MM.1S (cell line): Measurements from ENCODE around the gene DSTN.

Experiments used
- DNase-seq: peaks from one replicate; pipeline ENCODE4 v3.0.0-alpha.2; 2015
- H2AFZ ChIP-seq: fragments of 300-600 bp; sonication (generic); 2 replicates; pipeline ENCODE4 v1.6.0; 2016; ENCODE audit warnings: antibody characterized with exemption, low read length
- H3F3A ChIP-seq: fragments of 300-600 bp; sonication (generic); 2 replicates; pipeline ENCODE4 v1.6.1; 2016; ENCODE audit warnings: mild to moderate bottlenecking, antibody characterized with exemption, low read length, moderate library complexity, mixed read lengths; ENCODE audit not compliant: insufficient read depth
- H3K27ac ChIP-seq: fragments of 300-600 bp; sonication (generic); 2 replicates; pipeline ENCODE4 v1.5.1; 2016; ENCODE audit warnings: mild to moderate bottlenecking, low read length
- H3K27me3 ChIP-seq: fragments of 300-600 bp; sonication (generic); replicated peaks from 2 replicates; pipeline ENCODE4 v1.6.0; 2016; ENCODE audit warnings: low read length; ENCODE audit not compliant: insufficient read depth
- H3K36me3 ChIP-seq: fragments of 300-600 bp; sonication (generic); replicated peaks from 2 replicates; pipeline ENCODE4 v1.6.1; 2016; ENCODE audit warnings: mild to moderate bottlenecking, low read length, mixed read lengths; ENCODE audit not compliant: insufficient read depth
- H3K4me1 ChIP-seq: fragments of 300-600 bp; sonication (generic); 2 replicates; pipeline ENCODE4 v1.6.1; 2016; ENCODE audit warnings: low read length, mixed read lengths
- H3K4me2 ChIP-seq: fragments of 300-600 bp; sonication (generic); 2 replicates; pipeline ENCODE4 v1.6.0; 2016; ENCODE audit warnings: low read depth, low read length
- H3K4me3 ChIP-seq: fragments of 300-600 bp; sonication (generic); 2 replicates; pipeline ENCODE4 v1.5.1; 2016; ENCODE audit warnings: low read length, mixed read lengths
- H3K79me2 ChIP-seq: fragments of 300-600 bp; sonication (generic); 2 replicates; pipeline ENCODE4 v1.6.1; 2016; ENCODE audit warnings: mixed run types, low read length, mixed read lengths
- H3K9ac ChIP-seq: fragments of 300-600 bp; sonication (generic); 2 replicates; pipeline ENCODE4 v1.6.1; 2016; ENCODE audit warnings: low read length, mixed read lengths
- H3K9me2 ChIP-seq: fragments of 300-600 bp; sonication (generic); replicated peaks from 2 replicates; pipeline ENCODE4 v1.6.1; 2016; ENCODE audit warnings: mild to moderate bottlenecking, low read length, mixed read lengths; ENCODE audit not compliant: insufficient read depth
- H3K9me3 ChIP-seq: fragments of 300-600 bp; sonication (generic); replicated peaks from 2 replicates; pipeline ENCODE4 v1.6.1; 2016; ENCODE audit warnings: mild to moderate bottlenecking, low read length, mixed read lengths; ENCODE audit not compliant: insufficient read depth
- H4K20me1 ChIP-seq: fragments of 300-600 bp; sonication (generic); 2 replicates; pipeline ENCODE4 v1.6.1; 2016; ENCODE audit warnings: mild to moderate bottlenecking, low read length, moderate library complexity, mixed read lengths; ENCODE audit not compliant: insufficient read depth
- CTCF ChIP-seq: fragments of 300-600 bp; sonication (generic); IDR thresholded peaks from 2 replicates; pipeline ENCODE4 v1.5.1; 2016; ENCODE audit warnings: antibody characterized with exemption, low read length, mixed read lengths
- EZH2 ChIP-seq: fragments of 300-600 bp; sonication (generic); optimal IDR thresholded peaks from 2 replicates; pipeline ENCODE3; 2017; ENCODE audit warnings: low read depth, mild to moderate bottlenecking, antibody characterized with exemption, low read length, mixed read lengths
- EZH2phosphoT487 ChIP-seq: fragments of 300-600 bp; sonication (generic); IDR thresholded peaks from 2 replicates; pipeline ENCODE4 v1.6.1; 2018; ENCODE audit warnings: antibody characterized with exemption, low read length

DSTN gene

GRCh38 chr20:17605131-17605660 is 35.3 kb downstream of the DSTN start:
- Histone ChIP-seq H3K36me3 (no peaks in the 10 kb centered on the region), H3F3A (peaks cover 6% of the 10 kb centered on the region; the same call in 1 of the 2 replicates), H3K4me1 (peaks cover 6% of the 10 kb centered on the region), H3K79me2 (0 out of 2 replicates have a peak, but pooled peaks cover 6% of the 10 kb centered on the region), H2AFZ (no peak overlapping the region), H3K27ac (no peak overlapping the region), H3K9me3 (no peaks in the 10 kb centered on the region), H4K20me1 (no peaks in the 10 kb centered on the region), H3K27me3 (no peaks in the 10 kb centered on the region), H3K4me3 (no peak overlapping the region), H3K9ac (no peak overlapping the region), H3K9me2 (no peaks in the 10 kb centered on the region), H3K4me2 (no peak overlapping the region)
- no peak for TF ChIP-seq CTCF
- no peak for TF ChIP-seq EZH2phosphoT487
- TF ChIP-seq EZH2 = no peak
- no peak for DNase-seq

GRCh38 chr20:17606001-17606400 is 36.1 kb downstream of the DSTN start:
- Histone ChIP-seq H3K4me2 (no peak overlapping the region), H3K36me3 (no peaks in the 10 kb centered on the region), H3K4me3 (no peak overlapping the region), H3K9ac (no peak overlapping the region), H3K79me2 (0 out of 2 replicates have a peak, but pooled peaks cover 6% of the 10 kb centered on the region), H2AFZ (no peak overlapping the region), H3F3A (peaks cover 14% of the 10 kb centered on the region), H3K27me3 (no peaks in the 10 kb centered on the region), H3K4me1 (peaks cover 14% of the 10 kb centered on the region), H3K9me2 (no peaks in the 10 kb centered on the region), H3K9me3 (no peaks in the 10 kb centered on the region), H3K27ac (no peak overlapping the region), H4K20me1 (no peaks in the 10 kb centered on the region)
- DNase-seq = no peak
- no peak for TF ChIP-seq EZH2
- no peak for TF ChIP-seq EZH2phosphoT487
- no peak for TF ChIP-seq CTCF

- H3K36me3 ChIP-seq = no peaks in the 10 kb centered on the region
- no peaks in the 10 kb centered on the region for H4K20me1 ChIP-seq
- no peak overlapping the region for H3K27ac ChIP-seq
- H3K4me3 ChIP-seq = no peak overlapping the region
- no peaks in the 10 kb centered on the region for H3K27me3 ChIP-seq
- H3K9me2 ChIP-seq = no peaks in the 10 kb centered on the region
- TF ChIP-seq EZH2 (no peak), EZH2phosphoT487 (no peak), CTCF (no peak)
- H3F3A ChIP-seq = peaks cover 30% of the 10 kb centered on the region
- no peak overlapping the region for H3K4me2 ChIP-seq
- peaks cover 18% of the 10 kb centered on the region for H3K4me1 ChIP-seq
- H3K9ac ChIP-seq = no peak overlapping the region
- H3K9me3 ChIP-seq = no peaks in the 10 kb centered on the region
- DNase-seq = no peak
- 0 out of 2 replicates have a peak, but pooled peaks cover 6% of the 10 kb centered on the region for H3K79me2 ChIP-seq
- H2AFZ ChIP-seq = no peak overlapping the region
Measured at GRCh38 chr20:17608701-17609497, 39.0 kb downstream of the DSTN start.
